ENCODE data around the gene DRC7.

DNA sequence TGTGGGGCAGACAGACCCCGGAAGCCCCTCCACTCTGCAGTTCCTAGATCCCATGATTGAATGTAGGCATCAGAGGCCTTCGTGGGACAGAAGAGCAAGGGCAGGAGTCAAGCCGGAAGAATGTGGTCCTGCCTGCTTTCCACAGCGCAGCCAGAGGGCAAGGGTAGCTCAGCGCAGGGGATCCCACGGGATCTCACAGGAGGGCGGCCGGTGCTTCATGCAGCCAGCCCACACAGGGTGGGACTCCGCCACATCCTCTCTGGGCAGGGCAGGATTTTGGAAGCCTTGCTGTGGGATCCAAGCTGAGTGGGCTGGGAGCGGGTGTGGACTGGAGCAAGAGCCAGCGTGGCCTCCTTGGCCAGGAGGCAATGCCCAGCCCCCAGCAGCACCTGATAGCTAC lies 54.0 kb downstream of the DRC7 start:
- TF ChIP-seq, protein P1, sequence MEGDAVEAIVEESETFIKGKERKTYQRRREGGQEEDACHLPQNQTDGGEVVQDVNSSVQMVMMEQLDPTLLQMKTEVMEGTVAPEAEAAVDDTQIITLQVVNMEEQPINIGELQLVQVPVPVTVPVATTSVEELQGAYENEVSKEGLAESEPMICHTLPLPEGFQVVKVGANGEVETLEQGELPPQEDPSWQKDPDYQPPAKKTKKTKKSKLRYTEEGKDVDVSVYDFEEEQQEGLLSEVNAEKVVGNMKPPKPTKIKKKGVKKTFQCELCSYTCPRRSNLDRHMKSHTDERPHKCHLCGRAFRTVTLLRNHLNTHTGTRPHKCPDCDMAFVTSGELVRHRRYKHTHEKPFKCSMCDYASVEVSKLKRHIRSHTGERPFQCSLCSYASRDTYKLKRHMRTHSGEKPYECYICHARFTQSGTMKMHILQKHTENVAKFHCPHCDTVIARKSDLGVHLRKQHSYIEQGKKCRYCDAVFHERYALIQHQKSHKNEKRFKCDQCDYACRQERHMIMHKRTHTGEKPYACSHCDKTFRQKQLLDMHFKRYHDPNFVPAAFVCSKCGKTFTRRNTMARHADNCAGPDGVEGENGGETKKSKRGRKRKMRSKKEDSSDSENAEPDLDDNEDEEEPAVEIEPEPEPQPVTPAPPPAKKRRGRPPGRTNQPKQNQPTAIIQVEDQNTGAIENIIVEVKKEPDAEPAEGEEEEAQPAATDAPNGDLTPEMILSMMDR (IDR thresholded peaks at IDR 0.05) = no peak
- TF ChIP-seq POLR2A (IDR thresholded peaks at IDR 0.05) = no peak
